AML-193 (cell line): ENCODE results near the gene GALNT14.

ENCODE experiments used
- DNase-seq, 2 experiments: peaks; one replicate each; lab custom pipeline; 2025; lab: John Stamatoyannopoulos, UW

GALNT14 gene

GRCh38 chr2:31086590-31086989 lies 51.6 kb downstream of the GALNT14 start:
- DNase-seq: no peak

GRCh38 chr2:31083234-31083993 lies 54.8 kb downstream of the GALNT14 start:
- DNase-seq: no peak

- DNase-seq: no peak
These were observed 56.2 kb downstream of the GALNT14 start for GRCh38 chr2:31082002-31082401.

- no peak for DNase-seq
These were observed 56.7 kb downstream of the GALNT14 start for GRCh38 chr2:31081492-31081891.

GRCh38 chr2:31080361-31080760 lies 57.9 kb downstream of the GALNT14 start:
- no peak for DNase-seq

- DNase-seq: no peak
These were observed 58.6 kb downstream of the GALNT14 start for GRCh38 chr2:31079665-31080064.

GRCh38 chr2:31078579-31079105 lies 59.6 kb downstream of the GALNT14 start:
- no peak for DNase-seq

GRCh38 chr2:31078011-31078410 lies 60.2 kb downstream of the GALNT14 start:
- DNase-seq: no peak

- DNase-seq: no peak
These were observed 62.2 kb downstream of the GALNT14 start for GRCh38 chr2:31075941-31076590.

- no peak for DNase-seq
These were observed 62.8 kb downstream of the GALNT14 start for GRCh38 chr2:31075431-31075830.

GRCh38 chr2:31071741-31072140 lies 66.5 kb downstream of the GALNT14 start:
- DNase-seq: no peak

GRCh38 chr2:31070339-31071125 lies 67.7 kb downstream of the GALNT14 start:
- no peak for DNase-seq

GRCh38 chr2:31069643-31070325 lies 68.5 kb downstream of the GALNT14 start:
- DNase-seq: no peak

- no peak for DNase-seq
These were observed 71.0 kb downstream of the GALNT14 start for GRCh38 chr2:31067259-31067658.

- DNase-seq: no peak
These were observed 71.7 kb downstream of the GALNT14 start for GRCh38 chr2:31066551-31066950.

GRCh38 chr2:31066086-31066485 lies 72.2 kb downstream of the GALNT14 start:
- no peak for DNase-seq

GRCh38 chr2:31065356-31065755 lies 72.9 kb downstream of the GALNT14 start:
- no peak for DNase-seq

GRCh38 chr2:31060397-31060796 lies 77.8 kb downstream of the GALNT14 start:
- no peak for DNase-seq

GRCh38 chr2:31058096-31059035 lies 79.9 kb downstream of the GALNT14 start:
- DNase-seq: no peak

GRCh38 chr2:31057691-31058090 lies 80.5 kb downstream of the GALNT14 start:
- no peak for DNase-seq

- no peak for DNase-seq
These were observed 82.3 kb downstream of the GALNT14 start for GRCh38 chr2:31055938-31056337.
